ENCODE measurements around the gene SOX6.

SOX6 gene

GRCh38 chr11:16028419-16028818, 327.9 kb downstream of the SOX6 start:
- no peaks in the 10 kb centered on the region for H3K27me3 ChIP-seq (ENCODE audit: control insufficient read depth, insufficient read depth, low read length)
- no peaks in the 10 kb centered on the region for H3K9me3 ChIP-seq (ENCODE audit: control insufficient read depth, low read length)
- H3K36me3 ChIP-seq (ENCODE audit: control insufficient read depth, insufficient read depth, low read length), result no peaks in the 10 kb centered on the region
- no peak overlapping the region for H3K27ac ChIP-seq
- H2AFZ ChIP-seq, result no peak overlapping the region
- no peaks in the 10 kb centered on the region for H3K4me1 ChIP-seq
- no peaks in the 10 kb centered on the region for H3K79me2 ChIP-seq
- H3K4me3 ChIP-seq (ENCODE audit: low read depth, low read length), result no peak overlapping the region
- no peak overlapping the region for H3K4me2 ChIP-seq (ENCODE audit: low read length)
- no peak for TF ChIP-seq CTCF (IDR thresholded peaks at IDR 0.05)
- H3K9ac ChIP-seq, result no peak overlapping the region

GRCh38 chr11:16027621-16028020, 328.7 kb downstream of the SOX6 start:
- no peak overlapping the region for H3K4me2 ChIP-seq (ENCODE audit: low read length)
- no peak overlapping the region for H3K4me3 ChIP-seq (ENCODE audit: low read depth, low read length)
- no peak for TF ChIP-seq CTCF (IDR thresholded peaks at IDR 0.05)
- H3K9me3 ChIP-seq (ENCODE audit: control insufficient read depth, low read length), result no peaks in the 10 kb centered on the region
- H3K79me2 ChIP-seq, result no peaks in the 10 kb centered on the region
- H3K9ac ChIP-seq, result no peak overlapping the region
- no peak overlapping the region for H2AFZ ChIP-seq
- H3K27ac ChIP-seq, result no peak overlapping the region
- no peaks in the 10 kb centered on the region for H3K36me3 ChIP-seq (ENCODE audit: control insufficient read depth, insufficient read depth, low read length)
- no peaks in the 10 kb centered on the region for H3K27me3 ChIP-seq (ENCODE audit: control insufficient read depth, insufficient read depth, low read length)
- no peaks in the 10 kb centered on the region for H3K4me1 ChIP-seq

- TF ChIP-seq CTCF (IDR thresholded peaks at IDR 0.05), result no peak
- H3K79me2 ChIP-seq, result no peaks in the 10 kb centered on the region
- H3K9ac ChIP-seq, result no peak overlapping the region
- no peak overlapping the region for H3K4me3 ChIP-seq (ENCODE audit: low read depth, low read length)
- no peaks in the 10 kb centered on the region for H3K4me1 ChIP-seq
- no peak overlapping the region for H2AFZ ChIP-seq
- H3K4me2 ChIP-seq (ENCODE audit: low read length), result no peak overlapping the region
- no peaks in the 10 kb centered on the region for H3K9me3 ChIP-seq (ENCODE audit: control insufficient read depth, low read length)
- H3K27ac ChIP-seq, result no peak overlapping the region
- no peaks in the 10 kb centered on the region for H3K36me3 ChIP-seq (ENCODE audit: control insufficient read depth, insufficient read depth, low read length)
- H3K27me3 ChIP-seq (ENCODE audit: control insufficient read depth, insufficient read depth, low read length), result no peaks in the 10 kb centered on the region
Measured at GRCh38 chr11:16026849-16027248, 329.5 kb downstream of the SOX6 start.

GRCh38 chr11:16018931-16019330, 337.4 kb downstream of the SOX6 start:
- Histone ChIP-seq H3K4me1 (no peaks in the 10 kb centered on the region), H2AFZ (no peak overlapping the region), H3K4me2 (ENCODE audit: low read length) (no peak overlapping the region), H3K4me3 (ENCODE audit: low read depth, low read length) (no peak overlapping the region), H3K9me3 (ENCODE audit: control insufficient read depth, low read length) (no peaks in the 10 kb centered on the region), H3K27ac (no peak overlapping the region), H3K79me2 (no peaks in the 10 kb centered on the region), H3K36me3 (ENCODE audit: control insufficient read depth, insufficient read depth, low read length) (no peaks in the 10 kb centered on the region), H3K27me3 (ENCODE audit: control insufficient read depth, insufficient read depth, low read length) (no peaks in the 10 kb centered on the region), H3K9ac (no peak overlapping the region)
- TF ChIP-seq CTCF (IDR thresholded peaks at IDR 0.05), result no peak

- Histone ChIP-seq H2AFZ (no peak overlapping the region), H3K4me3 (ENCODE audit: low read depth, low read length) (no peak overlapping the region), H3K4me2 (ENCODE audit: low read length) (no peak overlapping the region), H3K9me3 (ENCODE audit: control insufficient read depth, low read length) (no peaks in the 10 kb centered on the region), H3K4me1 (no peaks in the 10 kb centered on the region), H3K36me3 (ENCODE audit: control insufficient read depth, insufficient read depth, low read length) (no peaks in the 10 kb centered on the region), H3K27me3 (ENCODE audit: control insufficient read depth, insufficient read depth, low read length) (no peaks in the 10 kb centered on the region), H3K79me2 (no peaks in the 10 kb centered on the region), H3K9ac (no peak overlapping the region), H3K27ac (no peak overlapping the region)
- TF ChIP-seq CTCF (IDR thresholded peaks at IDR 0.05), result no peak
Measured at GRCh38 chr11:16016468-16016829, 339.9 kb downstream of the SOX6 start.

All from parathyroid adenoma (tissue), 2 donors.